Endothelial cell (in vitro differentiated cells): ENCODE measurements around the gene IGFBP2. TPM values are rescaled to one million over a fixed set of nuclear protein-coding genes. Genes with fewer than 3 reads are reported as not detected.

Source experiments
- DNase-seq: peaks from one replicate; pipeline ENCODE4 v3.0.0; 2021; ENCODE audit warnings: low spot score
- H3K27ac Mint-ChIP-seq: one replicate; pipeline ENCODE4 v1.8.0; 2021; ENCODE audit warnings: mixed read lengths, inconsistent platforms; ENCODE audit not compliant: unreplicated experiment
- H3K27me3 Mint-ChIP-seq: one replicate; pipeline ENCODE4 v1.8.0; 2021; ENCODE audit warnings: mild to moderate bottlenecking, moderate library complexity, mixed read lengths, inconsistent platforms; ENCODE audit not compliant: unreplicated experiment
- H3K36me3 Mint-ChIP-seq: one replicate; pipeline ENCODE4 v1.8.0; 2021; ENCODE audit warnings: mild to moderate bottlenecking, low read depth, mixed read lengths, inconsistent platforms; ENCODE audit not compliant: unreplicated experiment
- H3K4me1 Mint-ChIP-seq: one replicate; pipeline ENCODE4 v1.8.0; 2021; ENCODE audit warnings: mild to moderate bottlenecking, mixed read lengths, inconsistent platforms; ENCODE audit not compliant: unreplicated experiment
- H3K4me3 Mint-ChIP-seq: one replicate; pipeline ENCODE4 v1.8.0; 2021; ENCODE audit warnings: mild to moderate bottlenecking, mixed read lengths, inconsistent platforms; ENCODE audit not compliant: unreplicated experiment
- H3K9me3 Mint-ChIP-seq: one replicate; pipeline ENCODE4 v1.8.0; 2021; ENCODE audit warnings: mixed read lengths, inconsistent platforms; ENCODE audit not compliant: unreplicated experiment
- CTCF ChIP-seq: fragments of 200-600 bp; sonication (generic); IDR thresholded peaks from one replicate; pipeline ENCODE4 v1.5.0; 2021; ENCODE audit warnings: antibody characterized with exemption; ENCODE audit not compliant: unreplicated experiment
- total RNA-seq: library from RNA; stranded (reverse); fragmentation: NEBNext Ultra II Directional; extraction: Animal tissue kit (Norgen Biotek cat#: 25700); gene quantifications from one replicate; pipeline ENCODE4 v1.2.1, GENCODE V29; 2021; ENCODE audit not compliant: unreplicated experiment

The IGFBP2 gene
- total RNA-seq, 1 donor from 2014 or later = 1,170 TPM

GRCh38 chr2:216619411-216620393 is 13.5 kb upstream of the IGFBP2 start:
- H3K27me3 Mint-ChIP-seq = no peaks in the 10 kb centered on the region
- no peak for DNase-seq
- no peak overlapping the region for H3K27ac Mint-ChIP-seq
- H3K9me3 Mint-ChIP-seq = no peaks in the 10 kb centered on the region
- TF ChIP-seq CTCF = no peak
- H3K4me1 Mint-ChIP-seq = peaks cover 16% of the 10 kb centered on the region
- H3K36me3 Mint-ChIP-seq = no peaks in the 10 kb centered on the region
- H3K4me3 Mint-ChIP-seq = peak overlapping the region; percentile 62

DNA sequence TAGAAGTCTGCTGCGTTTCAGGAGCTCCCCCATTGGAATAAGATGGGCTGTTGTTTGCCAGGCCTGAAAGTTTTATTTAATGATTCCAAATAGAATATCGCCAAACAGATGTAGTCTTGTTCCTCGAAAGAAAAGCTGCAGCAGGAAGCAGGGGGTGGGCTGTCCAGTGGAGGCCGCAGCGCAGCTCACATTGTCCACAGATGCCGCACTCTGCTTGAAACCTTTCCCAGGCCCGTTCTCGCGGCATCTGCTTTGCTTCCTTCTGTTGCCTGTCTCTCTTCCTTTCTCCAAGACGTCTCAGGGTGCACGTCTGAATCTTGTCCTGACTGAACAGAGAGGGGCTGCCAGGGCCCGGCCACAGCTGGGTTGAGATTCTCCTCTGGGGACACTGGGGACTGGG is 12.4 kb upstream of the IGFBP2 start:
- H3K27me3 Mint-ChIP-seq = no peaks in the 10 kb centered on the region
- no peaks in the 10 kb centered on the region for H3K9me3 Mint-ChIP-seq
- H3K27ac Mint-ChIP-seq = no peak overlapping the region
- no peak for TF ChIP-seq CTCF
- no peaks in the 10 kb centered on the region for H3K36me3 Mint-ChIP-seq
- H3K4me3 Mint-ChIP-seq = no peak overlapping the region
- peaks cover 20% of the 10 kb centered on the region for H3K4me1 Mint-ChIP-seq
- DNase-seq = no peak

DNA sequence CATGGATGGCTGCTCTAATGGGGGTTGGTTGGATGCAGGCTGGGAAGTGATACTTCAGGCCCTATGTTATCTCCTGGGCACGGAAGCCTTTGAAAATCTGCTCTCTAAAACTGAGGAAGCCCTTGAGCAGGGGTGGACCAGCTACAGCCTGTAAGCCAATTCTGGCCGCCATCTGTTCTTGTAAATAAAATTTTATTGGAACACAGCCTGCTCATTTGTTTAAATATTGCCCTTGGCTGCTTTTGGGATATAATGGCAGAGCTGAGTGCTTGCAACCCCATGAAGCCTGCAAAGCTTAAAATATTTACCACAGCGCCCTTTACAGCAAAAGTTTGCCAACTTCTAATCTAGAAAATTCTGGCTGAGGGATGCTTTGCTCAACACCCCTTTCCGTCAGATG is 11.9 kb upstream of the IGFBP2 start:
- Mint-ChIP-seq H3K27me3 (no peaks in the 10 kb centered on the region), H3K4me1 (peaks cover 20% of the 10 kb centered on the region), H3K9me3 (no peaks in the 10 kb centered on the region), H3K27ac (no peak overlapping the region), H3K4me3 (no peak overlapping the region), H3K36me3 (no peaks in the 10 kb centered on the region)
- no peak for DNase-seq
- no peak for TF ChIP-seq CTCF

DNA sequence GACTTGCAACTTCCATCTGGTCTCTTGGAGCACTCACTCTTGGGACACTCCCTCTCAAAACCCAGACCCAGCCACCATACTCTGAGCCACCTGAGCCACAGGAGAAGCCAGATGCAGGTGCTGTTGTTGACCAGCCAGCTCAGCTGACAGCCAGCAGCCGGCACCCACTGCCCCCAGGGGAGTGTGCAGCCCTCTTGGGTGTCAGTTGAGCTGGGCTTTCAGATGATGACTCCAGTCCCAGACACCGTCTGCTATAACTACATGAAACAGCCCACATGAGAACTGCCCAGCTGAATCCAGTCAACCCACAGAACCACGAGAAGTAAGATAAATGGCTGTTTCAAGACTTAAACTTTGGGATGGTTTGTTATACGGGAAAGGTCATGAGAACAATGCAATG is 10.7 kb upstream of the IGFBP2 start:
- no peaks in the 10 kb centered on the region for H3K9me3 Mint-ChIP-seq
- peaks cover 20% of the 10 kb centered on the region for H3K4me1 Mint-ChIP-seq
- no peak overlapping the region for H3K27ac Mint-ChIP-seq
- H3K27me3 Mint-ChIP-seq = no peaks in the 10 kb centered on the region
- no peak for DNase-seq
- no peak overlapping the region for H3K4me3 Mint-ChIP-seq
- H3K36me3 Mint-ChIP-seq = no peaks in the 10 kb centered on the region
- no peak for TF ChIP-seq CTCF

DNA sequence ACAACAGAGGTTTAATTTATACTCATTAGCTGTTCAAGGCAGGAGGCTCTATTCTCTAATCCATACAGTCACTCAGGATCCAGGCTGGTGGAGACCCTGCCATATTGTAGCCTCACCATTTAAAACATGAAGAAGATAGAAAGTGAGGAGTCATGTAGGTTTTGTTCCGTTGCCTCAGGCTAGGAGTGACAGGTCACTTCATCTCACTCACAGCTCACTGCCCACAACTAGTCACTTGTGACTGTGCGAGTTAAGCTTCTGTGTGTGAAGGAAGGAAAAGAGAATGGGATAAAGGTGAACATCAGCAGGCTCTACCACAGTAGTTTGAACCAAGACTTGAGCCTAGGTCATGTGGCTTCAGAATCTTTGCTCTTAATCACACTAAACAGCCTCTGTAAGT is 9.0 kb upstream of the IGFBP2 start:
- no peak for DNase-seq
- Mint-ChIP-seq H3K4me3 (no peak overlapping the region), H3K27ac (no peak overlapping the region), H3K36me3 (no peaks in the 10 kb centered on the region), H3K9me3 (no peaks in the 10 kb centered on the region), H3K27me3 (no peaks in the 10 kb centered on the region), H3K4me1 (peaks cover 13% of the 10 kb centered on the region)
- TF ChIP-seq CTCF = no peak
